Forelimb muscle (tissue), 1 donor: ENCODE measurements around the gene PATE4. TPM values are rescaled to one million over a fixed set of nuclear protein-coding genes. Genes with fewer than 3 reads are reported as not detected.
"Not testable (repeated sequence)": the region's sequence is repeated elsewhere in the genome, so short reads cannot be mapped to it uniquely, and the experiment has no call there.

ENCODE experiments used
- DNase-seq: peaks from one replicate; pipeline ENCODE4 v3.0.0-alpha.2; 2013; ENCODE audit warnings: low read depth
- polyA plus RNA-seq: library from polyadenylated mRNA; unstranded; fragments of 120-200 nt; gene quantifications from one replicate; pipeline ENCODE4 v1.2.1, GENCODE V29; 2013; ENCODE audit not compliant: insufficient read length

The PATE4 gene
- polyA plus RNA-seq, result not detected

GRCh38 chr11:125833016-125833415, at the start of gene PATE4:
Gene PATE4 (plus strand): TSS chr11:125833316. CDS start chr11:125833360, 44 bp downstream.
- no peak for DNase-seq

- no peak for DNase-seq
Observed at GRCh38 chr11:125784678-125785077, 48.4 kb upstream of the PATE4 start.

GRCh38 chr11:125787827-125788226, 45.3 kb upstream of the PATE4 start, which contains the start of gene PATE3:
Gene PATE3 (plus strand): TSS chr11:125788127. CDS start chr11:125788152, 25 bp downstream.
- DNase-seq, result no peak

- DNase-seq, result no peak
Observed at GRCh38 chr11:125790825-125791224, 42.3 kb upstream of the PATE4 start.

GRCh38 chr11:125797641-125798040, 35.5 kb upstream of the PATE4 start:
- DNase-seq, result no peak

GRCh38 chr11:125799808-125800207, 33.3 kb upstream of the PATE4 start:
- DNase-seq, result no peak

- DNase-seq, result no peak
Observed at GRCh38 chr11:125802387-125802786, 30.7 kb upstream of the PATE4 start.

GRCh38 chr11:125807909-125808308, 25.2 kb upstream of the PATE4 start:
- no peak for DNase-seq

- DNase-seq, result no peak
Observed at GRCh38 chr11:125835748-125836147, 2.6 kb downstream of the PATE4 start.

GRCh38 chr11:125842321-125842948, 9.3 kb downstream of the PATE4 start:
- no peak for DNase-seq

GRCh38 chr11:125846188-125846587, 13.1 kb downstream of the PATE4 start:
- DNase-seq, result no peak

- DNase-seq, result not testable (repeated sequence)
Observed at GRCh38 chr11:125857670-125858069, 24.6 kb downstream of the PATE4 start.

- DNase-seq, result not testable (repeated sequence)
Observed at GRCh38 chr11:125862786-125863185, 29.7 kb downstream of the PATE4 start.

- DNase-seq, result not testable (repeated sequence)
Observed at GRCh38 chr11:125865354-125865753, 32.2 kb downstream of the PATE4 start.

GRCh38 chr11:125869521-125869920, 36.4 kb downstream of the PATE4 start:
- no peak for DNase-seq

GRCh38 chr11:125871391-125872137, 38.4 kb downstream of the PATE4 start:
- DNase-seq, result no peak

- DNase-seq, result no peak
Observed at GRCh38 chr11:125872138-125872491, 39.0 kb downstream of the PATE4 start.

- DNase-seq, result no peak
Observed at GRCh38 chr11:125873881-125874555, 40.9 kb downstream of the PATE4 start.

- peak; percentile 35 for DNase-seq
Observed at GRCh38 chr11:125874556-125875124, 41.5 kb downstream of the PATE4 start.

GRCh38 chr11:125881291-125881690, 48.2 kb downstream of the PATE4 start:
- DNase-seq, result no peak

GRCh38 chr11:125883375-125883774, 50.3 kb downstream of the PATE4 start:
- DNase-seq, result no peak

GRCh38 chr11:125886997-125887372, 53.9 kb downstream of the PATE4 start:
- DNase-seq, result no peak
